Stimulated activated CD8-positive, alpha-beta memory T cell treated with anti-CD3 and anti-CD28 coated beads, Interleukin-7, amount 100 ng/mL, for 1 hour (primary cell): ENCODE data around the gene OR10G7.
"Not testable (repeated sequence)": the region's sequence is repeated elsewhere in the genome, so short reads cannot be mapped to it uniquely, and the experiment has no call there.

Experiments used
- DNase-seq, 2 donors: peaks; one replicate each; pipeline ENCODE4 v3.0.0-alpha.2; 2020; ENCODE audit warnings: low read depth in 2 of 2

OR10G7 gene

DNA sequence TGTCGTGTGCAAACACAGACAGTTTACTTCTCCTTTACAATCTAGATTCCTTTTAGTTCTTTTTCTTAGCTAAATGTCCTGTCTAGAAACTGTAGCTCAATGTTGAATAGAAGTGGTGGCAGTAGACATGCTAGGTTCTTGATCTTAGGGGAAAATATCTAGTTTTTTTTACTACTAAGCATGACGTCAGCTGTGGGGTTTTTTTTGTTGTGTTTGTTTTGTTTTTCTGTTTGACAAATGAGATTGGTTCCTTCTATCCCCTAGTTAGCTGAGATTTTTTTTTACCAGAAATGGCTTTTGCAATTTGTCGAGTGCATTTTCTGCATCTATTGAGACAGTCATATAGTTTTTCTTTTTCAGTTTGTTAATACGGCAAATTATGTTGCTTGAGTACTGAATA, 2.3 kb upstream of the OR10G7 start:
- DNase-seq = no peak

DNA sequence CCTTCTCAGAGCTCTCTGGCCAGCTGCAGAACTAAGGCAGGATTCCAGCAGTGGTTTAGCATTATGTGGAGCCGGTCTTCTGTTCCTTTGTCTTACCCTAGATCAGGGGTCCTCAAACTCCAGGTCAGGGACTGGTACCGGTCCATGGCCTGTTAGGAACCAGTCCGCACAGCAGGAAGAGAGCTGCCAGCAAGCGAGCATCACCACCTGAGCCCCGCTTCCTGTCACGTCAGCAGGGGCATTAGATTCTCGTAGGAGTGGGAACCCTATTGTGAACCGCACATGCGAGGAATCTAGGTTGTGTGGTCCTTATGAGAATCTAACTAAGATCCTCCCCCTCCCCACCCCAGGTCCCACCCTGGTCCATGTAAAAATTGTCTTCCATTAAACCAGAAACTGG, 1.6 kb downstream of the OR10G7 start:
- DNase-seq = no peak

GRCh38 chr11:124036666-124037065, 4.5 kb downstream of the OR10G7 start:
- DNase-seq = no peak

- DNase-seq = no peak
These were observed 14.6 kb downstream of the OR10G7 start, which contains the start of gene OR10G8 for GRCh38 chr11:124026498-124026897. TSS of gene OR10G8 (plus strand) at chr11:124026798. CDS start at chr11:124029623, 2,825 bp downstream.

DNA sequence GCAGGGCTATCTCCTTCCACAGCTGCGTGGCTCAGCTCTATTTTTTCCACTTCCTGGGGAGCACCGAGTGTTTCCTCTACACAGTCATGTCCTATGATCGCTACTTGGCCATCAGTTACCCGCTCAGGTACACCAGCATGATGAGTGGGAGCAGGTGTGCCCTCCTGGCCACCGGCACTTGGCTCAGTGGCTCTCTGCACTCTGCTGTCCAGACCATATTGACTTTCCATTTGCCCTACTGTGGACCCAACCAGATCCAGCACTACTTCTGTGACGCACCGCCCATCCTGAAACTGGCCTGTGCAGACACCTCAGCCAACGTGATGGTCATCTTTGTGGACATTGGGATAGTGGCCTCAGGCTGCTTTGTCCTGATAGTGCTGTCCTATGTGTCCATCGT, 25.3 kb downstream of the OR10G7 start:
- not testable (repeated sequence) for DNase-seq

GRCh38 chr11:124012697-124013096, 28.4 kb downstream of the OR10G7 start, which contains the start of gene OR10G4:
TSS of gene OR10G4 (plus strand) at chr11:124012997. CDS start at chr11:124015575, 2,578 bp downstream.
- DNase-seq = no peak

DNA sequence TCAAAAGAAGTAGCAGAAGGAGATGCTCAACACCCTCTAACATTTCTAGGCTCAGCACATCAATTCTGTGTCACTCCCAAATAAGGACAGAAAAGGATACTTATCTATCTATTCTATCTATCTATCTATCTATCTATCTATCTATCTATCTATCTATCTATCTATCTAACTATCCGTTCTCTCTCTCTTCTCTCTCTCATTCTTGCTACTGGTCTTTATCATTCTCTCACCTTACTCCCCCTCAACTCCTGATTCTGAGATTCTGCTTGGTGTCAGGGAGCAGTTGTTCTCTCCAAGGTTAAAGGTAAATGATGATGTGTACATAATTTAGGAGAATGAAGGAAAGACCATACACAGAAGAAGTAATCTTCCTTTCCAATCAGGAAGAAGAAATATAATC, 46.0 kb downstream of the OR10G7 start, which contains the start of gene OR10G6:
Gene OR10G6 (minus strand): TSS at position 43 of the 400 bp plus-strand sequence. CDS start 0 bp downstream, at position 43.
- DNase-seq = no peak
